K562 (cell line): Measurements from ENCODE around the gene SHISA9. TPM values are rescaled to one million over a fixed set of nuclear protein-coding genes. Genes with fewer than 3 reads are reported as not detected.

ENCODE experiments used
- ATAC-seq: fragments of 200-7000 bp; cut with Tn5 transposase; 3 replicates; pipeline ENCODE4 v1.9.1; 2020; ENCODE audit warnings: moderate library complexity
- BruUV-seq: library from RNA; stranded (reverse); fragments of 400-500 nt; replicated peaks from 2 replicates; lab custom pipeline; 2021; lab: Mats Ljungman, UMichigan
- CTCF ChIA-PET: fragments of 300-600 bp; formaldehyde crosslinking; extraction: SDS; loops from one replicate; lab custom pipeline; 2021; ENCODE audit warnings: low intra/inter-chr PET ratio; lab: Yijun Ruan, JAX
- POLR2A ChIA-PET: fragments of 300-600, 350-650 bp; sonication (Branson Sonifier 250); formaldehyde crosslinking; extraction: SDS; loops from one replicate; lab custom pipeline; 2021; ENCODE audit warnings: antibody characterized with exemption, inconsistent platforms; lab: Yijun Ruan, JAX
- DNase-seq, 4 experiments: peaks; one replicate each; pipeline versions ENCODE4 v3.0.0 to v3.0.0-alpha.2; 2011 to 2018; ENCODE audit warnings: low spot score in 3 of 4, mixed read lengths in 3 of 4; ENCODE audit errors: extremely low read depth in 1 of 4
- FAIRE-seq: peaks from 2 replicates; lab custom pipeline; 2011; peaks lifted over from hg19 to GRCh38; lab: Jason Lieb, UNC
- H2AFZ ChIP-seq: 2 replicates; pipeline ENCODE4 v1.6.0; 2011; ENCODE audit warnings: low read depth, low read length, control low read depth, inconsistent platforms
- H3K27ac ChIP-seq: fragments of 200-600 bp; 3 replicates; pipeline ENCODE4 v1.8.0; 2011; ENCODE audit warnings: low read depth, mild to moderate bottlenecking, control low read depth, inconsistent platforms, low read length, moderate library complexity, mixed read lengths; ENCODE audit errors: extremely low read depth
- H3K27me3 ChIP-seq, 2 experiments: fragments of 300-600 bp in 1 of 2; 2 replicates in 1 of 2; 3 replicates in 1 of 2; pipeline versions ENCODE4 v1.6.0 to v1.8.0; 2011; ENCODE audit warnings: inconsistent platforms in 2 of 2, low read length in 2 of 2, mild to moderate bottlenecking in 1 of 2, mixed read lengths in 1 of 2, moderate library complexity in 1 of 2; ENCODE audit not compliant: control insufficient read depth in 2 of 2, insufficient read depth in 2 of 2
- H3K36me3 ChIP-seq: fragments of 300-600 bp; 3 replicates; pipeline ENCODE4 v1.8.0; 2011; ENCODE audit warnings: mild to moderate bottlenecking, low read length, inconsistent platforms; ENCODE audit not compliant: control insufficient read depth, insufficient read depth
- H3K4me1 ChIP-seq, 2 experiments: fragments of 200-600 bp in 1 of 2; replicated peaks in 1 of 2; 2 replicates in 1 of 2; 3 replicates in 1 of 2; pipeline versions ENCODE4 v1.5.1 to v1.8.0; 2011; ENCODE audit warnings: inconsistent platforms in 2 of 2, low read length in 2 of 2, mild to moderate bottlenecking in 1 of 2, mixed read lengths in 1 of 2, moderate library complexity in 1 of 2; ENCODE audit not compliant: control insufficient read depth in 2 of 2, insufficient read depth in 2 of 2
- H3K4me2 ChIP-seq: 2 replicates; pipeline ENCODE4 v1.6.1; 2011; ENCODE audit warnings: low read length, control low read depth, inconsistent platforms, mixed read lengths; ENCODE audit not compliant: insufficient read depth
- H3K4me3 ChIP-seq: fragments of 200-600 bp; sonication (generic), shearing (Covaris generic); 2 replicates; pipeline ENCODE4 v1.5.1; 2016; ENCODE audit warnings: control low read depth, inconsistent platforms
- H3K79me2 ChIP-seq: fragments of 200-600 bp; 3 replicates; pipeline ENCODE4 v1.8.0; 2011; ENCODE audit warnings: low read length, inconsistent platforms; ENCODE audit not compliant: control insufficient read depth, insufficient read depth
- H3K9ac ChIP-seq, 2 experiments: 2 replicates each; pipeline versions ENCODE4 v1.6.0 to v1.6.1; 2011; ENCODE audit warnings: low read depth in 2 of 2, low read length in 2 of 2, control low read depth in 1 of 2, inconsistent platforms in 1 of 2, mild to moderate bottlenecking in 1 of 2, mixed read lengths in 1 of 2; ENCODE audit not compliant: insufficient read depth in 1 of 2
- H3K9me1 ChIP-seq: one replicate; pipeline ENCODE4 v1.6.0; 2011; ENCODE audit warnings: inconsistent platforms, mild to moderate bottlenecking, low read length, moderate library complexity; ENCODE audit not compliant: control insufficient read depth, insufficient read depth
- H3K9me3 ChIP-seq: replicated peaks from 2 replicates; pipeline ENCODE4 v1.5.1; 2011; ENCODE audit warnings: low read depth, low read length, inconsistent platforms; ENCODE audit not compliant: control insufficient read depth, insufficient read depth
- H4K20me1 ChIP-seq: replicated peaks from 2 replicates; pipeline ENCODE4 v1.6.1; 2011; ENCODE audit warnings: low read length, inconsistent platforms, mixed read lengths; ENCODE audit not compliant: control insufficient read depth, insufficient read depth
- HMGXB4 ChIP-seq: sonication (generic); formaldehyde crosslinking; IDR thresholded peaks from 2 replicates; pipeline ENCODE4 v1.8.1; 2023; ENCODE audit warnings: mild to moderate bottlenecking, missing genetic modification reagents
- RFX7 ChIP-seq: fragments of 250-450 bp; sonication (Bioruptor Pico); IDR thresholded peaks from 2 replicates; pipeline ENCODE4 v1.5.1; 2021; ENCODE audit warnings: mild to moderate bottlenecking
- SAP30 ChIP-seq: fragments of 200-600 bp; sonication (generic); IDR thresholded peaks from 2 replicates; pipeline ENCODE4 v1.6.1; 2012; ENCODE audit warnings: borderline replicate concordance, low read depth, mild to moderate bottlenecking, moderate library complexity, low read length, control low read depth, inconsistent platforms; ENCODE audit not compliant: insufficient read depth, poor library complexity, severe bottlenecking
- SIN3B ChIP-seq: fragments of 450-650 bp; IDR thresholded peaks from 2 replicates; pipeline ENCODE4 v1.6.1; 2017; ENCODE audit warnings: low read depth, mild to moderate bottlenecking, moderate library complexity
- WGBS: fragments of 100-300 bp; shearing (Covaris generic); methylation state at CpG from one replicate; pipeline ENCODE4 v1.1.6; 2016; ENCODE audit warnings: low coverage, mixed read lengths; ENCODE audit not compliant: insufficient coverage; ENCODE audit errors: missing lambda C conversion rate; 5-methylcytosine and 5-hydroxymethylcytosine counted together
- in situ Hi-C: fragments of 300-500 bp; cut with MboI; formaldehyde crosslinking; loops from 4 replicates; pipeline ENCODE4 v1.15.0; 2018; ENCODE audit warnings: inconsistent platforms, mixed read lengths
- intact Hi-C: fragments of 100-400 bp; cut with micrococcal nuclease; formaldehyde crosslinking; loops from 2 replicates; pipeline ENCODE4 v1.14.2; 2022
- polyA plus RNA-seq, 8 experiments: library from polyadenylated mRNA; depleted of rRNA in 4 of 8; stranded (reverse) in 5 of 8; unstranded in 3 of 8; fragments of >200 nt; fragmentation: Nextera tagmentation in 2 of 8; fragmentation: Illumina TruSeq in 1 of 8; extraction: Ambion mirVana in 2 of 8; extraction: Trizol in 1 of 8; gene quantifications; 2 replicates each; pipeline versions ENCODE4 v1.2.1 to v1.2.3, GENCODE V29; 2011 to 2014; ENCODE audit warnings: inconsistent platforms in 1 of 8, missing spikeins in 1 of 8
- total RNA-seq, 7 experiments: library from RNA; depleted of rRNA in 6 of 7; stranded (reverse); fragments of >200 nt in 6 of 7; fragmentation: Illumina TruSeq in 2 of 7; extraction: Trizol in 2 of 7; gene quantifications; 2 replicates each; pipeline versions ENCODE4 v1.2.1 to v1.2.3, GENCODE V29; 2011 to 2021; ENCODE audit warnings: low replicate concordance in 1 of 7

SHISA9 gene
- total and polyA plus RNA-seq, 9 of the 15 experiments (the other 6 are each of a cell fraction or from before 2014, with no cell fraction given) = under 0.01 to 0.16 (median 0.01) TPM; not detected in 6

GRCh38 chr16:13080531-13080930 lies 179.1 kb downstream of the SHISA9 start:
- Histone ChIP-seq H3K4me2 (no peak overlapping the region), H4K20me1 (no peaks in the 10 kb centered on the region), H3K9me3 (no peaks in the 10 kb centered on the region), H3K9ac (no peak overlapping the region), H3K27ac (no peak overlapping the region), H3K9me1 (no peaks in the 10 kb centered on the region), H3K36me3 (no peaks in the 10 kb centered on the region), H3K4me1 (no peaks in the 10 kb centered on the region), H3K79me2 (no peaks in the 10 kb centered on the region), H3K4me3 (no peak overlapping the region), H2AFZ (no peak overlapping the region), H3K27me3 (no peaks in the 10 kb centered on the region)
- in situ Hi-C loops (no loop called here), intact Hi-C loops (no loop called here)
- WGBS = 0% methylated on average over 3 of the region's 3 CpGs
- TF ChIP-seq SIN3B = no peak
- no peak for TF ChIP-seq RFX7 (CRISPR knock-in tag)
- no peak for TF ChIP-seq HMGXB4 (CRISPR knock-in tag)
- TF ChIP-seq SAP30 = no peak
- FAIRE-seq (no peak), ATAC-seq (no peak), DNase-seq (no peak)
- BruUV-seq = no TSS peak
- ChIA-PET CTCF (no interaction called here), POLR2A (no interaction called here)
